ENCODE measurements around the gene STXBP4. TPM values are rescaled to one million over a fixed set of nuclear protein-coding genes. Genes with fewer than 3 reads are reported as not detected.

Gene STXBP4
- total RNA-seq, 2 experiments from 2014 or later: 7.6 to 7.9 TPM

GRCh38 chr17:55144518-55144917, 176.0 kb downstream of the STXBP4 start:
- no peaks in the 10 kb centered on the region for H3K36me3 Mint-ChIP-seq (ENCODE audit: low read depth)
- DNase-seq (no peak), ATAC-seq (no peak)
- POLR2A ChIA-PET: no interaction called here
- no peak overlapping the region for H3K27ac Mint-ChIP-seq
- CTCF ChIA-PET: no interaction called here
- H3K27me3 Mint-ChIP-seq (ENCODE audit: low read depth): no peaks in the 10 kb centered on the region
- no peak overlapping the region for H3K4me3 Mint-ChIP-seq
- H3K4me1 Mint-ChIP-seq (ENCODE audit: low read depth): no peaks in the 10 kb centered on the region
- no peaks in the 10 kb centered on the region for H3K9me3 Mint-ChIP-seq (ENCODE audit: insufficient read depth)

GRCh38 chr17:55149485-55149884, 180.9 kb downstream of the STXBP4 start:
- H3K9me3 Mint-ChIP-seq (ENCODE audit: insufficient read depth): no peaks in the 10 kb centered on the region
- ChIA-PET CTCF (no interaction called here), POLR2A (no interaction called here)
- no peaks in the 10 kb centered on the region for H3K36me3 Mint-ChIP-seq (ENCODE audit: low read depth)
- no peak overlapping the region for H3K4me3 Mint-ChIP-seq
- H3K27ac Mint-ChIP-seq: no peak overlapping the region
- H3K4me1 Mint-ChIP-seq (ENCODE audit: low read depth): no peaks in the 10 kb centered on the region
- H3K27me3 Mint-ChIP-seq (ENCODE audit: low read depth): no peaks in the 10 kb centered on the region
- no peak for DNase-seq
- no peak for ATAC-seq

- ATAC-seq (no peak), DNase-seq (no peak)
- ChIA-PET POLR2A (no interaction called here), CTCF (interaction anchor here (1.2 kb wide), 1 partner anchor 450 kb away, joined by 3 read pairs; no protein-coding TSS in a partner anchor)
- Mint-ChIP-seq H3K27ac (no peak overlapping the region), H3K27me3 (ENCODE audit: low read depth) (no peaks in the 10 kb centered on the region), H3K9me3 (ENCODE audit: insufficient read depth) (no peaks in the 10 kb centered on the region), H3K4me1 (ENCODE audit: low read depth) (no peaks in the 10 kb centered on the region), H3K36me3 (ENCODE audit: low read depth) (no peaks in the 10 kb centered on the region), H3K4me3 (no peak overlapping the region)
These were observed 183.7 kb downstream of the STXBP4 start for GRCh38 chr17:55152236-55152635.

GRCh38 chr17:55154101-55154500, 185.5 kb downstream of the STXBP4 start:
- Mint-ChIP-seq H3K36me3 (ENCODE audit: low read depth) (no peaks in the 10 kb centered on the region), H3K4me1 (ENCODE audit: low read depth) (no peaks in the 10 kb centered on the region), H3K4me3 (no peak overlapping the region), H3K27ac (no peak overlapping the region), H3K27me3 (ENCODE audit: low read depth) (no peaks in the 10 kb centered on the region), H3K9me3 (ENCODE audit: insufficient read depth) (no peaks in the 10 kb centered on the region)
- POLR2A ChIA-PET: no interaction called here
- CTCF ChIA-PET: no interaction called here
- no peak for ATAC-seq
- DNase-seq: no peak

- CTCF ChIA-PET: interaction anchor here (0.9 kb wide), 1 partner anchor 109 kb away, joined by 3 read pairs; no protein-coding TSS in a partner anchor
These were observed 187.4 kb downstream of the STXBP4 start for GRCh38 chr17:55155856-55156560.

GRCh38 chr17:55157165-55157564, 188.6 kb downstream of the STXBP4 start:
- ATAC-seq: no peak
- H3K27me3 Mint-ChIP-seq (ENCODE audit: low read depth): no peaks in the 10 kb centered on the region
- no peak overlapping the region for H3K27ac Mint-ChIP-seq
- ChIA-PET POLR2A (no interaction called here), CTCF (no interaction called here)
- no peaks in the 10 kb centered on the region for H3K9me3 Mint-ChIP-seq (ENCODE audit: insufficient read depth)
- H3K4me3 Mint-ChIP-seq: no peak overlapping the region
- no peaks in the 10 kb centered on the region for H3K36me3 Mint-ChIP-seq (ENCODE audit: low read depth)
- no peak for DNase-seq
- H3K4me1 Mint-ChIP-seq (ENCODE audit: low read depth): peaks cover 3% of the 10 kb centered on the region

More at GRCh38 chr17:55155856-55156560, 187.4 kb downstream of the STXBP4 start:
- H3K27ac Mint-ChIP-seq: no peak overlapping the region
- no peaks in the 10 kb centered on the region for H3K4me1 Mint-ChIP-seq (ENCODE audit: low read depth)
- DNase-seq (no peak), ATAC-seq (no peak)
- no peaks in the 10 kb centered on the region for H3K36me3 Mint-ChIP-seq (ENCODE audit: low read depth)
- no peaks in the 10 kb centered on the region for H3K27me3 Mint-ChIP-seq (ENCODE audit: low read depth)
- H3K9me3 Mint-ChIP-seq (ENCODE audit: insufficient read depth): no peaks in the 10 kb centered on the region
- H3K4me3 Mint-ChIP-seq: no peak overlapping the region
- POLR2A ChIA-PET: no interaction called here

- CTCF ChIA-PET: no interaction called here
These were observed 189.9 kb downstream of the STXBP4 start for GRCh38 chr17:55158439-55158838.

GRCh38 chr17:55159251-55159650, 190.7 kb downstream of the STXBP4 start:
- no peaks in the 10 kb centered on the region for H3K27me3 Mint-ChIP-seq (ENCODE audit: low read depth)
- peaks cover 3% of the 10 kb centered on the region for H3K4me1 Mint-ChIP-seq (ENCODE audit: low read depth)
- no peaks in the 10 kb centered on the region for H3K9me3 Mint-ChIP-seq (ENCODE audit: insufficient read depth)
- ATAC-seq (no peak), DNase-seq (no peak)
- ChIA-PET POLR2A (no interaction called here), CTCF (no interaction called here)
- H3K27ac Mint-ChIP-seq: no peak overlapping the region
- H3K36me3 Mint-ChIP-seq (ENCODE audit: low read depth): no peaks in the 10 kb centered on the region
- H3K4me3 Mint-ChIP-seq: no peak overlapping the region

More at GRCh38 chr17:55158439-55158838, 189.9 kb downstream of the STXBP4 start:
- H3K27me3 Mint-ChIP-seq (ENCODE audit: low read depth): no peaks in the 10 kb centered on the region
- H3K4me3 Mint-ChIP-seq: no peak overlapping the region
- ATAC-seq (no peak), DNase-seq (no peak)
- H3K4me1 Mint-ChIP-seq (ENCODE audit: low read depth): peaks cover 3% of the 10 kb centered on the region
- no peak overlapping the region for H3K27ac Mint-ChIP-seq
- no peaks in the 10 kb centered on the region for H3K36me3 Mint-ChIP-seq (ENCODE audit: low read depth)
- POLR2A ChIA-PET: no interaction called here
- no peaks in the 10 kb centered on the region for H3K9me3 Mint-ChIP-seq (ENCODE audit: insufficient read depth)

- H3K4me1 Mint-ChIP-seq (ENCODE audit: low read depth): peaks cover 3% of the 10 kb centered on the region
- H3K9me3 Mint-ChIP-seq (ENCODE audit: insufficient read depth): no peaks in the 10 kb centered on the region
- no peak overlapping the region for H3K27ac Mint-ChIP-seq
- no peaks in the 10 kb centered on the region for H3K27me3 Mint-ChIP-seq (ENCODE audit: low read depth)
- ChIA-PET CTCF (no interaction called here), POLR2A (no interaction called here)
- no peaks in the 10 kb centered on the region for H3K36me3 Mint-ChIP-seq (ENCODE audit: low read depth)
- DNase-seq (no peak), ATAC-seq (no peak)
- H3K4me3 Mint-ChIP-seq: no peak overlapping the region
These were observed 191.9 kb downstream of the STXBP4 start for GRCh38 chr17:55160501-55160900.

- ATAC-seq: no peak
These were observed 193.5 kb downstream of the STXBP4 start for GRCh38 chr17:55161935-55162555.

GRCh38 chr17:55162556-55162946, 194.0 kb downstream of the STXBP4 start:
- Mint-ChIP-seq H3K36me3 (ENCODE audit: low read depth) (no peaks in the 10 kb centered on the region), H3K4me1 (ENCODE audit: low read depth) (peaks cover 3% of the 10 kb centered on the region), H3K9me3 (ENCODE audit: insufficient read depth) (no peaks in the 10 kb centered on the region), H3K27me3 (ENCODE audit: low read depth) (no peaks in the 10 kb centered on the region), H3K27ac (no peak overlapping the region), H3K4me3 (no peak overlapping the region)
- ChIA-PET POLR2A (no interaction called here), CTCF (no interaction called here)
- no peak for ATAC-seq
- DNase-seq: no peak

More at GRCh38 chr17:55161935-55162555, 193.5 kb downstream of the STXBP4 start:
- Mint-ChIP-seq H3K9me3 (ENCODE audit: insufficient read depth) (no peaks in the 10 kb centered on the region), H3K27ac (no peak overlapping the region), H3K4me1 (ENCODE audit: low read depth) (peaks cover 3% of the 10 kb centered on the region), H3K27me3 (ENCODE audit: low read depth) (no peaks in the 10 kb centered on the region), H3K4me3 (no peak overlapping the region), H3K36me3 (ENCODE audit: low read depth) (no peaks in the 10 kb centered on the region)
- POLR2A ChIA-PET: no interaction called here
- DNase-seq: no peak
- CTCF ChIA-PET: no interaction called here

- no peaks in the 10 kb centered on the region for H3K9me3 Mint-ChIP-seq (ENCODE audit: insufficient read depth)
These were observed 194.8 kb downstream of the STXBP4 start for GRCh38 chr17:55163408-55163807.

More at GRCh38 chr17:55163408-55163807, 194.8 kb downstream of the STXBP4 start:
- DNase-seq (no peak), ATAC-seq (no peak)
- ChIA-PET POLR2A (no interaction called here), CTCF (interaction anchor here (0.7 kb wide), 1 partner anchor 74 kb away, joined by 4 read pairs; no protein-coding TSS in a partner anchor)
- Mint-ChIP-seq H3K27ac (no peak overlapping the region), H3K4me1 (ENCODE audit: low read depth) (peaks cover 3% of the 10 kb centered on the region), H3K36me3 (ENCODE audit: low read depth) (no peaks in the 10 kb centered on the region), H3K27me3 (ENCODE audit: low read depth) (no peaks in the 10 kb centered on the region), H3K4me3 (no peak overlapping the region)

All from activated CD8-positive, alpha-beta T cell treated with anti-CD3 and anti-CD28 coated beads, Interleukin-2, amount 10 ng/mL, durations not matched to agents 7 days and 5 days (primary cell).